NB4 (cell line): ENCODE results near the gene VAT1.
"Not testable (repeated sequence)": the region's sequence is repeated elsewhere in the genome, so short reads cannot be mapped to it uniquely, and the experiment has no call there.

Experiments
- DNase-seq: peaks from one replicate; pipeline ENCODE4 v3.0.0; 2010; ENCODE audit warnings: low read depth
- H3K4me3 ChIP-seq: one replicate; pipeline ENCODE4 v1.5.1; 2011; ENCODE audit warnings: mild to moderate bottlenecking, low read depth, low read length, moderate library complexity
- MAX ChIP-seq: IDR thresholded peaks from 2 replicates; pipeline ENCODE4 v1.6.1; 2011; ENCODE audit warnings: low read depth, low read length
- MYC ChIP-seq: IDR thresholded peaks from 2 replicates; pipeline ENCODE4 v1.6.1; 2011; ENCODE audit warnings: low read depth, low read length
- POLR2A ChIP-seq: IDR thresholded peaks from 2 replicates; pipeline ENCODE4 v1.6.1; 2011; ENCODE audit warnings: mild to moderate bottlenecking; ENCODE audit not compliant: insufficient read length; ENCODE audit errors: extremely low read depth
- TF ChIP-seq, protein P1 (sequence below): IDR thresholded peaks from one replicate; pipeline ENCODE4 v1.5.1; 2012; ENCODE audit warnings: low read depth, low read length

VAT1 gene

GRCh38 chr17:43062984-43063638, 40.9 kb upstream of the VAT1 start:
- TF ChIP-seq MYC (no peak), POLR2A (no peak), MAX (no peak)
- TF ChIP-seq, protein P1, sequence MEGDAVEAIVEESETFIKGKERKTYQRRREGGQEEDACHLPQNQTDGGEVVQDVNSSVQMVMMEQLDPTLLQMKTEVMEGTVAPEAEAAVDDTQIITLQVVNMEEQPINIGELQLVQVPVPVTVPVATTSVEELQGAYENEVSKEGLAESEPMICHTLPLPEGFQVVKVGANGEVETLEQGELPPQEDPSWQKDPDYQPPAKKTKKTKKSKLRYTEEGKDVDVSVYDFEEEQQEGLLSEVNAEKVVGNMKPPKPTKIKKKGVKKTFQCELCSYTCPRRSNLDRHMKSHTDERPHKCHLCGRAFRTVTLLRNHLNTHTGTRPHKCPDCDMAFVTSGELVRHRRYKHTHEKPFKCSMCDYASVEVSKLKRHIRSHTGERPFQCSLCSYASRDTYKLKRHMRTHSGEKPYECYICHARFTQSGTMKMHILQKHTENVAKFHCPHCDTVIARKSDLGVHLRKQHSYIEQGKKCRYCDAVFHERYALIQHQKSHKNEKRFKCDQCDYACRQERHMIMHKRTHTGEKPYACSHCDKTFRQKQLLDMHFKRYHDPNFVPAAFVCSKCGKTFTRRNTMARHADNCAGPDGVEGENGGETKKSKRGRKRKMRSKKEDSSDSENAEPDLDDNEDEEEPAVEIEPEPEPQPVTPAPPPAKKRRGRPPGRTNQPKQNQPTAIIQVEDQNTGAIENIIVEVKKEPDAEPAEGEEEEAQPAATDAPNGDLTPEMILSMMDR, result no peak
- DNase-seq, result no peak
- no peak overlapping the region for H3K4me3 ChIP-seq

DNA sequence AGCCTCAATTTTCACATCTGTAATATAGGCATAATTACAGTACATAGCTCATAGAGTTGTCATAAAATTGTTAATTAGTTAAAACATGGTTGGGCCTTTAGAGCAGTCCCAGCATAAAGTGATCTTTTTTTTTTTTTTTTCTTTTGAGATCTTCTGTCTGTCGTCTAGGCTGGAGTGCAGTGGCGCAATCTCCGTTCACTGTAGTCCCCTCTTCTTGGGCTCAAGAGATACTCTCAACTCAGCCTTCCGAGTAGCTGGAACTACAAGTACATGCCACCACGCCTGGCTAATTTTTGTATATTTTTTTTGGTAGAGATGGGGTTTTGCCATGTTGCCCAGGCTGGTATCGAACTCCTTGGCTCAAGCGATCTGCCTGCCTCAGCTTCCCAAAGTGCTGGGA, 33.9 kb upstream of the VAT1 start:
- DNase-seq, result no peak
- TF ChIP-seq MYC (no peak), MAX (no peak), POLR2A (no peak)
- TF ChIP-seq, protein P1, result no peak

DNA sequence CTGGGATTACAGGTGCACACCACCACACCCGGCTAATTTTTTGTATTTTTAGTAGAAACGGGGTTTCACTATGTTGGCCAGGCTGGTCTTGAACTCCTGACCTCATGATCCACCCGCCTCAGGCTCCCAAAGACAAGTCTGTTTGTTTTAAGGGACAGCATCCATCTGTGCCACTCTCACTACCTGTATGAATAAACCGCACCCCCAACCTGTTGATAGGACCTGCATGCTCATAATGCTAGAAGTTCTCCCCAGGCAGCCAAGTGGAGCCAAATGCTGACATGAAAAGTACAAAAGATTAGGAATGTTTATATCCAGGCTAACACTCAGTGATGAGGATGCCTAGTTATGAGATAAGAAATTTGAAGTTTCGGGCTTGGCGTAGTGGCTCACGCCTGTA, 30.8 kb upstream of the VAT1 start:
- not testable (repeated sequence) for DNase-seq, H3K4me3 ChIP-seq

More for the DNA sequence above, 33.9 kb upstream of the VAT1 start:
- H3K4me3 ChIP-seq, result no peak overlapping the region

- H3K4me3 ChIP-seq, result no peak overlapping the region
- no peak for DNase-seq
- TF ChIP-seq POLR2A, result no peak
- no peak for TF ChIP-seq MYC
Measured at GRCh38 chr17:43051969-43052368, 29.8 kb upstream of the VAT1 start.

GRCh38 chr17:43044024-43044423, 21.8 kb upstream of the VAT1 start:
- DNase-seq, result no peak
- H3K4me3 ChIP-seq, result no peak overlapping the region
- TF ChIP-seq, protein P1, result no peak

DNA sequence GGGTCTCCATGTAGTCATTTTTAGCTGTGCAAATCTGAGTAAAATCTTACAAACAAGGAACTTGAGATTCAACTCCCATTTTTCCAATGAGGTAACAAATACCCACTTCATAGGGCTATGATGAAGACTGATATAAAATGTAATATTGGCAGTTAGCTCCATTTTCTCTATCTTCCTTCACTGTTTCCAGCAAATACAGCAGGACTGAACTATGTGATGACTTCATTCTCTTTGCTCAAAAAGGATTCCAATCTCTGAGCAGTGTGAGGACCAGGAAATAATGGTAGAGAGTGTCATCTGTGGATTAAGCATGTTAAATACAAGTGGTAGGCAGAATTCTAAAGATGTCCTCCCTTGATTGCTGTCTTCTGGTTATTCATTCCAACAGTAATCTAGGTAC, 21.1 kb upstream of the VAT1 start:
- no peak for DNase-seq
- no peak for TF ChIP-seq MYC
- no peak for TF ChIP-seq MAX
- no peak for TF ChIP-seq POLR2A
- H3K4me3 ChIP-seq, result no peak overlapping the region

- H3K4me3 ChIP-seq, result no peak overlapping the region
- TF ChIP-seq POLR2A (no peak), MYC (no peak), MAX (no peak)
- TF ChIP-seq, protein P1, result no peak
- no peak for DNase-seq
Measured at GRCh38 chr17:43042025-43042628, 19.9 kb upstream of the VAT1 start.
